ENCODE results near the gene VDR.

GRCh38 chr12:47852096-47852571 is 52.7 kb downstream of the VDR start:
- no peak for TF ChIP-seq CTCF (IDR thresholded peaks at IDR 0.05)
- TF ChIP-seq EZH2 (IDR thresholded peaks at IDR 0.05), result no peak
- TF ChIP-seq EZH2phosphoT487 (IDR thresholded peaks at IDR 0.05), result no peak
